IPS-18a (cell line): Measurements from ENCODE around the gene MYT1.
"Not testable (repeated sequence)": the region's sequence is repeated elsewhere in the genome, so short reads cannot be mapped to it uniquely, and the experiment has no call there.

Experiments
- H3K27ac ChIP-seq: one replicate; pipeline ENCODE4 v1.5.1; 2013; ENCODE audit warnings: low read length
- H3K27me3 ChIP-seq: one replicate; pipeline ENCODE4 v1.6.1; 2013; ENCODE audit warnings: mild to moderate bottlenecking, low read length; ENCODE audit not compliant: control insufficient read depth, insufficient read depth
- H3K36me3 ChIP-seq: one replicate; pipeline ENCODE4 v1.6.1; 2013; ENCODE audit warnings: low read depth, low read length; ENCODE audit not compliant: control insufficient read depth
- H3K4me1 ChIP-seq: one replicate; pipeline ENCODE4 v1.6.1; 2013; ENCODE audit warnings: low read depth, low read length; ENCODE audit not compliant: control insufficient read depth
- H3K4me3 ChIP-seq: one replicate; pipeline ENCODE4 v1.5.1; 2013; ENCODE audit warnings: low read length
- H3K9ac ChIP-seq: one replicate; pipeline ENCODE4 v1.6.1; 2013; ENCODE audit warnings: mild to moderate bottlenecking, low read length, moderate library complexity
- H3K9me3 ChIP-seq: one replicate; pipeline ENCODE4 v1.6.1; 2013; ENCODE audit warnings: low read depth, low read length; ENCODE audit not compliant: control insufficient read depth

MYT1 gene

GRCh38 chr20:64285579-64286446 lies 121.6 kb downstream of the MYT1 start:
- H3K36me3 ChIP-seq, H3K27ac ChIP-seq, H3K27me3 ChIP-seq, H3K9ac ChIP-seq, H3K4me1 ChIP-seq, H3K4me3 ChIP-seq: not testable (repeated sequence)
- peaks cover 23% of the 10 kb centered on the region for H3K9me3 ChIP-seq

GRCh38 chr20:64286447-64287263 lies 122.4 kb downstream of the MYT1 start:
- not testable (repeated sequence) for H3K4me1 ChIP-seq, H3K27ac ChIP-seq, H3K9ac ChIP-seq, H3K36me3 ChIP-seq, H3K4me3 ChIP-seq, H3K27me3 ChIP-seq
- peaks cover 23% of the 10 kb centered on the region for H3K9me3 ChIP-seq

GRCh38 chr20:64287264-64287590 lies 123.0 kb downstream of the MYT1 start:
- not testable (repeated sequence) for H3K27me3 ChIP-seq, H3K4me1 ChIP-seq, H3K4me3 ChIP-seq

More at GRCh38 chr20:64287264-64287590, 123.0 kb downstream of the MYT1 start:
- H3K27ac ChIP-seq, H3K9ac ChIP-seq, H3K36me3 ChIP-seq: not testable (repeated sequence)
- H3K9me3 ChIP-seq: peaks cover 23% of the 10 kb centered on the region
